GM21619 (cell line): Measurements from ENCODE around the gene ADGRL1.
"Not testable (repeated sequence)": the region's sequence is repeated elsewhere in the genome, so short reads cannot be mapped to it uniquely, and the experiment has no call there.

Experiments
- ATAC-seq: cut with Tn5 transposase; IDR thresholded peaks from one replicate; pipeline ENCODE4 v1.9.1; 2021; ENCODE audit not compliant: unreplicated experiment

Gene ADGRL1

DNA sequence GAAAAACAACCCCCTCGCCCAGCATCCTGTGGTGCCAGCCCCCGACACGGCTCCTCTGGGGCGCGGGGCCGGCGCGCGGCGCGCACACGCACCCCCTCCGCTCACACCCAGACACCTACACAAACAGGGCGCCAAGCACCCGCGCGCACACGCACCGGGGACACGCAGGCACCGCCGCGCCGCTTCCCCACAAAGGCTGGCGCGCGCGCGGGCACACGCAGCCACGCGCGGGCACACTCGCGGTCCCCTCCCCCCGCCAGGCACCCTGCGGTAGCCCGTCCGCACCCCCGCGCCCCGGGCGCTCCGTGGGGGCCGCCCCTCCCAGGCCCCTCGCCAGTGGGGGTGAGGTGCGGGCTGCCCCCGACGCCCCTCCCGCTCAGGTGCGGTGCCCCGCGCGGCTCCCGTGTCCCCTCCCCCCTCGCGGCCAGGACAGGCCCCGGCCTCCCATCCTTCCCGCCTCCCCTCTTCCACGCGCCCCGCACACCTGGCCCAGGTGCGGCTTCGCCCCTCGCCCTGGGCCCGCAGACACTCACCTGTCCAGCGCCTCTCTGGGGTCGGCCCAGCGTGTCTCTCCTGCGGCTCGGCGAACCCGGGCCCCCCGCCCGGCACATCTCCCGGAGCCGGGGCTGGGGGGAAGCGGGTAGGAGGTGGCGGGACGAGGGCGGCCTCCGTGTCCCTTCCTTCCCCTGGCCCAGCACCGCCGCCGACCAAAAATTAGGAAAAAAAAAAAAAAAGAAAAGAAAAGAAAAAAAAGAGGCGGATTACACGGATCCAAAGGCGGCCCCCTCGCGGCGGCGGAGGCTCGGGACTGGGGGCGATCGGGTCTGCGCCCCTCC lies at the start of gene ADGRL1:
TSS of gene ADGRL1 (minus strand) at position 718 of the 836 bp plus-strand sequence. CDS start 22,567 bp downstream, outside the sequence.
- not testable (repeated sequence) for ATAC-seq

DNA sequence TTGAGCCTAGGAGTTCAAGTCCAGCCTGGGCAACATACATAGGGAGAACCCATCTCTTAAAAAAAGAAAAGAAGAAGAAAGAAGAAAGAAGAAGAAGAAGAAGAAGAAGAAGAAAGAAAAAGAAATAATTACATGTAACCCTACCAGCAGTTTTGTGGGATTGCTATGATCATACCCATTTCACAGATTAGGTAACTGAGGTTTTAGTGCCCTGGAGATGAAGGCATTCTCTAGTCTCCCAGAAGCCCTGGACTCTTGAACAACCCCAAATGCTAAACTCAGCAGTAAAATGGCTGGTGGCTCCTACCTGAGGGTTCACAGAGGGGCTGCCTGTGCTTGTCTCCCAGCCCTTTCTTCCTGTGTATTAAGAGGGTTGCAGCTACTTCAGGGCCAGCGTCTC lies 49.3 kb upstream of the ADGRL1 start:
- ATAC-seq: not testable (repeated sequence)

- not testable (repeated sequence) for ATAC-seq
Observed at GRCh38 chr19:14253822-14254599, 48.0 kb upstream of the ADGRL1 start.

DNA sequence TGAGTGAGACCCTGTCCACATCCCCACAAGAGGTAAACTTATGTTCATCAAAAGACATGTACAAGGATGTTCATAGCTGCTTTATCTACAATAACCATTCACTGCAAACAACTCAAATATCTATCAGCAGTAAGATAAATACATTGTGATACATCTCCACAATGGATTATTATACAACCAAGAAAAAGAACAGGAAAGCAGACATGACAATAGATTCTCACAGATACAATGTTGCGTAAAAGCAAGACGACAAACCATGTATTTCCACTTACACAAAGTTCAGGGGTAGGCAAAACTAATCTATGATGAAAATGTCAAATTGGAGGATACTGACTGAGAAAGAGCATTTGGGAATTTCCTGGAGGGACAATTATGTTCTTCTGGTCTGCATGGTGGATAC lies 46.2 kb upstream of the ADGRL1 start:
- ATAC-seq: not testable (repeated sequence)

DNA sequence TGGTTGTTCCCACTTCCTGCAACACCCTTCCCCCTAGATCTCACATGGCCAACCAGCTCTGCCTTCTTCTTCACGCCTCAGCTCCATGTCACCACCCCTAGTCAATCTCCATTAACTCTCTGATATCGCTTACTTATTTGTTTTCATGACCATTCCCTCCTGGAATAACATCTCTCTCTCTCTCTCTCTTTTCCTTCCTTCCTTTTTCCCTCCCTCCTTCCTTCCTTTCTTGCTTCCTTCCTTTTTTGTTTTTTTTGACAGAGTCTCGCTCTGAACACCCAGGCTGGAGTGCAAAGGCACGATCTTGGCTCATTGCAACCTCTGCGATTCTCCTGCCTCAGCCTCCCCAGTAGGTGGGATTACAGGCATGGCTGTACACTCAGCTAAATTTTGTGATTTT lies 44.9 kb upstream of the ADGRL1 start:
- ATAC-seq: no peak

GRCh38 chr19:14250315-14250714 lies 44.3 kb upstream of the ADGRL1 start:
- not testable (repeated sequence) for ATAC-seq

- not testable (repeated sequence) for ATAC-seq
Observed at GRCh38 chr19:14249891-14250290, 43.9 kb upstream of the ADGRL1 start.

- not testable (repeated sequence) for ATAC-seq
Observed at GRCh38 chr19:14249012-14249754, 43.2 kb upstream of the ADGRL1 start.

GRCh38 chr19:14248578-14249011 lies 42.6 kb upstream of the ADGRL1 start:
- no peak for ATAC-seq

- ATAC-seq: not testable (repeated sequence)
Observed at GRCh38 chr19:14247548-14248471, 41.8 kb upstream of the ADGRL1 start.

GRCh38 chr19:14247205-14247547 lies 41.2 kb upstream of the ADGRL1 start:
- ATAC-seq: not testable (repeated sequence)

DNA sequence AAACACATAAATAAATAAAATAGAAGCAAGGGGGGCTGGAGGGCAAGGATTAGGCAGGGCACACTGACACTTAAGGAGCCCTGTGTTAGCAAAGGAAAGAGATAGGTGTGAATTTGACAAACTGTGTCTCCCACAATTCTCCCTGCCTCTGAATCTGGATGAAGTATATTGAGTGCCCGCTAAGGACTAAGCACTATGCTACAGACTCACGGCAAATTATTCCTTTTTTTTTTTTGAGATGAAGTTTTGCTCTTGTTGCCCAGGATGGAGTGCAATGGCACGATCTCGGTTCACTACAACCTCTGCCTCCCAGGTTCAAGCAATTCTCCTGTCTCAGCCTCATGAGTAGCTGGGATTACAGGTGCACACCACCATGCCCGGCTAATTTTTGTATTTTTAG lies 38.4 kb upstream of the ADGRL1 start:
- ATAC-seq: not testable (repeated sequence)

DNA sequence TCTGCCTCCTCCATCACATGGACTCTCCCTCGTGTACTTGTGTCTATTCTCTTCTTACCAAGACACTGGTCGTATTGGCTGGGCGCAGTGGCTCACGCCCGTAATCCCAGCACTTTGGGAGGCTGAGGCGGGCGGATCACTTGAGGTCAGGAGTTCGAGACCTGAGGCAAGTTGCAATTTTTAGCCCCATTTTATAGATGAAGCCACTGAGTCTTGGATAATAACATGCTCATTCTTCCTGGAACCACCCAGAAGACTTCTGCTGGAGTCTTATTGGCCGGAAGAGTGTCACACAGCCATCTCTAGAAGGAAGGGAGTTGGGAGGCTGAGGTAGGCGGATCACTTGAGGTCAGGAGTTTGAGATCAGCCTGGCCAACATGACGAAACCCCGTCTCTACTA lies 37.7 kb upstream of the ADGRL1 start:
- not testable (repeated sequence) for ATAC-seq

- ATAC-seq: no peak
Observed at GRCh38 chr19:14237014-14237941, 31.3 kb upstream of the ADGRL1 start.

- ATAC-seq: not testable (repeated sequence)
Observed at GRCh38 chr19:14232945-14233344, 27.0 kb upstream of the ADGRL1 start.

- not testable (repeated sequence) for ATAC-seq
Observed at GRCh38 chr19:14228446-14229071, 22.6 kb upstream of the ADGRL1 start.

DNA sequence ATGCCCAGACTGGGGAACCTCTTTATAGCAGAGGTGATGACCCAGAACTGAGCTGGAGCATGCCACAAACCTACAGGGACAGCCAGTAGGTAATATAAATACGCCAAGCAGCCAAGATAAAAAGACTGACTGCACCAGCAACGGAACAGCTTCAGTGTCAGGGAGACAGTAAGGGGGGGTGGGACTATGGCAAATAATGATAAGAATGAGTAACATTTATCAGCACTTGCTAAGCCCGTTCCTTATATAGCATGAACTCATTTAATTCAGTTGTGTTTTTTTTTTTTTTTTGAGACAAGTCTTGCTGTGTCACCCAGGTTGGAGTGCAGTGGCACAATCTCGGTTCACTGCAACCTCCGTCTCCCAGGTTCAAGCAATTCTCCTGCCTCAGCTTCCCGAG lies 20.5 kb upstream of the ADGRL1 start:
- not testable (repeated sequence) for ATAC-seq

DNA sequence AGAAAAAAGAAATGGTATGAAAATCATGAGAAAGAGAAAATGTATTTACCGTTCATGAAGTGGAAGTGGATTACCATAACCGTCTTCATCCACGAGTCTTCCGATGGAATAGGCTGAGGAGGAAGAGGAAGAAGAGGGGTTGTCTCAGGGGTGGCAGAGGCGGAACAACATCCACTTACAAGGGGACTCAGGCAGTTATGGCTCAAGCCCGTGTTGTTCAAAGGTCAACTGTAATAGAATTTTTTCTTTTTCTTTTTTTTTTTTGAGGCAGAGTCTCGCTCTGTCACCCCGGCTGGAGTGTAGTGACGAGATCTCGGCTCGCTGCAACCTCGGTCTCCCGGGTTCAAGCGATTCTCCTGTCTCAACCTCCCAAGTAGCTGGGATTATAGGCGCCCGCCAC lies 16.9 kb upstream of the ADGRL1 start:
- no peak for ATAC-seq

DNA sequence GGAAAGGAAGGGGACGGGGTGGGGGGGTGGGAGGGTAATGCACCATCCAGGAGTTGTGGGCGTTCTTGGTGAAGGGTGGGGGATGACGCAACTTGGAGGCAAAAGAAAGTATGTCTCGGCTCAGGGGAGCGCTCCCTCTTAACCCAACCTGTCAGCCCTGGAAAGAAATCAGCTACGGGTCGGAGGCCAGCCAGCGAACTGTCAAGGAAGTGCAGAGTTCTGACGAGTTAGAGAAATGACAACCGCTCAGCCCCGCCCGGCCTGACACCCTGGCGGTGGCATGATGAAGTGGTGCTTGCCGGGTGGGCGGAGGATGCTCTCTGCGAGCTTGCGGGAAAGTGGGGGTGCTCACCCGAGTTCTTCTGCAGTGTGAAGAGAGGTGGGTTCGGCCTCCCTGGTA lies 15.4 kb upstream of the ADGRL1 start:
- ATAC-seq: not testable (repeated sequence)
